ENCODE measurements around the gene KRTAP5-3. TPM values are rescaled to one million over a fixed set of nuclear protein-coding genes. Genes with fewer than 3 reads are reported as not detected.

KRTAP5-3 gene
- total RNA-seq, 3 donors from 2014 or later: not detected

- intact Hi-C loops (cut with DNase I, micrococcal nuclease): no loop called here
- ATAC-seq: no peak
- Histone ChIP-seq H3K36me3 (ENCODE audit: low read depth) (no peaks in the 10 kb centered on the region), H3K4me1 (ENCODE audit: low read depth) (peaks cover 33% of the 10 kb centered on the region), H3K4me3 (no peak overlapping the region), H3K9me3 (no peaks in the 10 kb centered on the region)
- DNase-seq: peak; percentile 18 to 59 (median 48)
- no peak for TF ChIP-seq CTCF (IDR thresholded peaks at IDR 0.05)
Observed at GRCh38 chr11:1570001-1570453, 38.2 kb downstream of the KRTAP5-3 start.

- DNase-seq: peak; percentile 80 to 85 (median 84)
- peak; percentile 49 for ATAC-seq
- Histone ChIP-seq H3K36me3 (ENCODE audit: low read depth) (no peaks in the 10 kb centered on the region), H3K4me1 (ENCODE audit: low read depth) (peaks cover 38% of the 10 kb centered on the region), H3K4me3 (no peak overlapping the region), H3K9me3 (no peaks in the 10 kb centered on the region)
- TF ChIP-seq CTCF (IDR thresholded peaks at IDR 0.05): no peak
- intact Hi-C loops (cut with DNase I, micrococcal nuclease): no loop called here
Observed at GRCh38 chr11:1569251-1569780, 38.9 kb downstream of the KRTAP5-3 start.

GRCh38 chr11:1568441-1568911 lies 39.8 kb downstream of the KRTAP5-3 start:
- peaks cover 32% of the 10 kb centered on the region for H3K4me1 ChIP-seq (ENCODE audit: low read depth)
- no peak overlapping the region for H3K4me3 ChIP-seq
- intact Hi-C loops (cut with DNase I, micrococcal nuclease): no loop called here
- ATAC-seq (no peak), DNase-seq (peak; percentile 37 to 57 (median 45))
- TF ChIP-seq CTCF (IDR thresholded peaks at IDR 0.05): no peak
- no peaks in the 10 kb centered on the region for H3K9me3 ChIP-seq
- no peaks in the 10 kb centered on the region for H3K36me3 ChIP-seq (ENCODE audit: low read depth)

GRCh38 chr11:1567721-1568100 lies 40.6 kb downstream of the KRTAP5-3 start:
- TF ChIP-seq CTCF (IDR thresholded peaks at IDR 0.05): no peak
- H3K9me3 ChIP-seq: no peaks in the 10 kb centered on the region
- DNase-seq (no peak), ATAC-seq (no peak)
- intact Hi-C loops (cut with DNase I, micrococcal nuclease): no loop called here
- H3K4me3 ChIP-seq: no peak overlapping the region
- peaks cover 32% of the 10 kb centered on the region for H3K4me1 ChIP-seq (ENCODE audit: low read depth)
- no peaks in the 10 kb centered on the region for H3K36me3 ChIP-seq (ENCODE audit: low read depth)

- no peak for TF ChIP-seq CTCF (IDR thresholded peaks at IDR 0.05)
- ATAC-seq (no peak), DNase-seq (peak in 2 of 3 donors; percentile 9 to 55)
- H3K4me1 ChIP-seq (ENCODE audit: low read depth): peaks cover 32% of the 10 kb centered on the region
- H3K4me3 ChIP-seq: no peak overlapping the region
- no peaks in the 10 kb centered on the region for H3K9me3 ChIP-seq
- no peaks in the 10 kb centered on the region for H3K36me3 ChIP-seq (ENCODE audit: low read depth)
- intact Hi-C loops (cut with DNase I, micrococcal nuclease): no loop called here
Observed at GRCh38 chr11:1567052-1567720, 41.1 kb downstream of the KRTAP5-3 start.
